WERI-Rb-1 (cell line): Measurements from ENCODE around the gene EEIG1.

ENCODE experiments used
- DNase-seq: peaks from one replicate; pipeline ENCODE4 v3.0.0-alpha.2; 2020
- H3K27ac ChIP-seq: fragments of 250-450 bp; sonication (Bioruptor Pico); 2 replicates; pipeline ENCODE4 v1.5.1; 2020; ENCODE audit warnings: mild to moderate bottlenecking, moderate library complexity
- H3K27me3 ChIP-seq: fragments of 250-450 bp; sonication (Bioruptor Pico); 2 replicates; pipeline ENCODE4 v1.5.1; 2021; ENCODE audit warnings: mild to moderate bottlenecking, low read depth, moderate library complexity; ENCODE audit not compliant: insufficient read depth, severe bottlenecking
- H3K36me3 ChIP-seq: fragments of 250-450 bp; sonication (Bioruptor Pico); 2 replicates; pipeline ENCODE4 v1.5.1; 2020; ENCODE audit warnings: mild to moderate bottlenecking, moderate library complexity
- H3K4me3 ChIP-seq: 2 replicates; pipeline ENCODE4 v1.5.1; 2011; ENCODE audit warnings: low read depth, mild to moderate bottlenecking, control low read depth, low read length
- H3K9me3 ChIP-seq: fragments of 250-450 bp; sonication (Bioruptor Pico); 2 replicates; pipeline ENCODE4 v1.5.1; 2021; ENCODE audit warnings: mild to moderate bottlenecking, moderate library complexity; ENCODE audit not compliant: severe bottlenecking
- TF ChIP-seq, protein P1 (sequence below): IDR thresholded peaks from 2 replicates; pipeline ENCODE4 v1.5.1; 2011; ENCODE audit warnings: low read depth, mild to moderate bottlenecking, control low read depth, inconsistent platforms, low read length

Gene EEIG1

DNA sequence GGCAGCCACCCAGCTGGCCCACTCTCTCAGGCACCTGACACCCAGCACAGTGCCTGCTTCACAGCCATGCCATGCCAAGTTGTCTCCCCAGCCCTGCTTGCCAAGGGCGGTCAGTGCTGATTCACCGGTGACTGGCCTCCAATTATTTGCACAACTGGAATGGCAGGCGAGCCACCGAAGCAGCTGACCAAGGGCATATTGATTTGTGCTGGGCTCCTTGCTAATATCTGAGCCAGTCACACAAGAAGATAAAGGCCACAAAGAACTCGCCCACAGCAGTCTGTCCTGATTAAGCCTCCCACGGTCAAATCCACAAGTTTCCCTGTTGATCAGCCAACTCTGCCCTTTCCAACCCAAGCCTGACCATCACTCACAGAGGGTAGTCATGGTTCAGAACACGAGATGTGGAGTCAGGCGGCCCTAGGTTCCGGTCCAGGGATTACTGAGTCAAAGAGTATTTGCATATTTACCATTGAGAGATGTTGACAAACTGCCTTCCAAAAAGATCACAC, 6.4 kb upstream of the EEIG1 start:
- TF ChIP-seq, protein P1, sequence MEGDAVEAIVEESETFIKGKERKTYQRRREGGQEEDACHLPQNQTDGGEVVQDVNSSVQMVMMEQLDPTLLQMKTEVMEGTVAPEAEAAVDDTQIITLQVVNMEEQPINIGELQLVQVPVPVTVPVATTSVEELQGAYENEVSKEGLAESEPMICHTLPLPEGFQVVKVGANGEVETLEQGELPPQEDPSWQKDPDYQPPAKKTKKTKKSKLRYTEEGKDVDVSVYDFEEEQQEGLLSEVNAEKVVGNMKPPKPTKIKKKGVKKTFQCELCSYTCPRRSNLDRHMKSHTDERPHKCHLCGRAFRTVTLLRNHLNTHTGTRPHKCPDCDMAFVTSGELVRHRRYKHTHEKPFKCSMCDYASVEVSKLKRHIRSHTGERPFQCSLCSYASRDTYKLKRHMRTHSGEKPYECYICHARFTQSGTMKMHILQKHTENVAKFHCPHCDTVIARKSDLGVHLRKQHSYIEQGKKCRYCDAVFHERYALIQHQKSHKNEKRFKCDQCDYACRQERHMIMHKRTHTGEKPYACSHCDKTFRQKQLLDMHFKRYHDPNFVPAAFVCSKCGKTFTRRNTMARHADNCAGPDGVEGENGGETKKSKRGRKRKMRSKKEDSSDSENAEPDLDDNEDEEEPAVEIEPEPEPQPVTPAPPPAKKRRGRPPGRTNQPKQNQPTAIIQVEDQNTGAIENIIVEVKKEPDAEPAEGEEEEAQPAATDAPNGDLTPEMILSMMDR, result no peak
- Histone ChIP-seq H3K9me3 (peaks cover 7% of the 10 kb centered on the region), H3K27ac (no peak overlapping the region), H3K4me3 (no peak overlapping the region), H3K27me3 (no peaks in the 10 kb centered on the region), H3K36me3 (no peaks in the 10 kb centered on the region)
- no peak for DNase-seq

DNA sequence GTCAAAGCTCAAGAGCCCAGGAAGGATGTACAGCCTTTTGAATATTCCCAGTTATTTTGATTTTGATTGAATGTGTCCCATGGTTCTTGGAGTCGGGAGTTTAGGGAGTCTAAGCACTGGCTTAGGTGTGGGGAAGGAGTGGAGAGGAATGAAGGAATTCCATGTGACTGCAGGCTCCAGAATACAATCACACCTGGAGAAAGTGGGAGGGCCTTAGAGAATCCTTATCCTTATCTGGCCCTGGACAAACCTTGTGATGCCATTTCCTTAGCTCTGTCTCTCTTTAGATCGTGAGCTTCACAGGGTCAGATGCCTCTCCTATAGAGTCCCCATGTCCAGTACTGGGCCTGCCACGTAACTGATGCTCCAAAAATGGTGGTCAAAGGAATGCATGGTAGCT, 4.2 kb upstream of the EEIG1 start:
- no peak for DNase-seq
- TF ChIP-seq, protein P1, result no peak
- H3K9me3 ChIP-seq, result peaks cover 7% of the 10 kb centered on the region

DNA sequence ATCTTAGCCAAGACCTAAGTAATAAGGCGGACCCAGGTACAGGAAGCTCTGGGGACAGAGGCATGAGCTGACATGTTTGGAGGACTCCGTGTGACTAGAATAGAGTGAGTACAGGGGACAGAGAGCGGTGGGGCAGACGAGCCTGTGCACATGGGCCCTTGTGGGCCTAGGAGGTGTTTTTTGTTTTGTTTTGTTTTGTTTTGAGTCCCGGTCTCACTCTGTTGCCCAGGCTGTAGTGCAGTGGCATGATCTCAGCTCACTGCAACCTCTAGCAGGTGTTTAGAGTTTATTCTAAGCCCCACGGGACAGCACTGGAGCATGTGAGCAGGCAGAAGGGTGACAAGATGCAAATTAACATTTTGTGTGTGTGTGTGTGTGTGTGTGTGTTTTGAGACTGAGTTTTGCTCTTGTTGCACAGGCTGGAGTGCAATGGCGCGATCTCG, 3.1 kb upstream of the EEIG1 start:
- Histone ChIP-seq H3K36me3 (no peaks in the 10 kb centered on the region; the same call in 1 of the 2 replicates), H3K27me3 (no peaks in the 10 kb centered on the region), H3K4me3 (no peak overlapping the region), H3K9me3 (peaks cover 7% of the 10 kb centered on the region), H3K27ac (no peak overlapping the region)
- DNase-seq, result no peak
- TF ChIP-seq, protein P1, result no peak

More for the DNA sequence above, 4.2 kb upstream of the EEIG1 start:
- Histone ChIP-seq H3K27me3 (no peaks in the 10 kb centered on the region), H3K4me3 (no peak overlapping the region), H3K36me3 (no peaks in the 10 kb centered on the region), H3K27ac (no peak overlapping the region)

DNA sequence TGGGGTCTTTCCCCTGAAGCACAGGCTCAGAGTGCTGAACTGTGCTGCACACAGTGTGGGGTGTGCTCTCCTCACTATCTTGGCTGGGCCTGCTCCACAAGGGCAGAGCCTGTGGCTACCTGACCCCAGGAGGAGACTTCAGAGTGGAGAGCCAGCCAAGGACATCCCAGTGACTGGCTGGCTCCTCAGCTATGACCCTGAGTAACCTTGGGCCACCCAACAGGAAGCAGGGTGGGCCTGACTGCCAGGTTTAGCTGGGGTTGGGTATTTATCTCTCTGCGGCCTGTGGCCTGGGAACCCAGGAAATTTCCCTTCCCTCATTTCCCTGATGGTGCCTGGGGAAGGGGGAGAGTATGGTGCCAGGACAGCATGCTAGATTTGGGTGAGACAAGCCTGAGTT, 2.1 kb upstream of the EEIG1 start:
- Histone ChIP-seq H3K27ac (peak overlapping the region; percentile 43), H3K9me3 (peaks cover 7% of the 10 kb centered on the region), H3K36me3 (peaks cover 7% of the 10 kb centered on the region), H3K27me3 (no peaks in the 10 kb centered on the region), H3K4me3 (no peak overlapping the region)
- TF ChIP-seq, protein P1, result no peak
- DNase-seq, result no peak

DNA sequence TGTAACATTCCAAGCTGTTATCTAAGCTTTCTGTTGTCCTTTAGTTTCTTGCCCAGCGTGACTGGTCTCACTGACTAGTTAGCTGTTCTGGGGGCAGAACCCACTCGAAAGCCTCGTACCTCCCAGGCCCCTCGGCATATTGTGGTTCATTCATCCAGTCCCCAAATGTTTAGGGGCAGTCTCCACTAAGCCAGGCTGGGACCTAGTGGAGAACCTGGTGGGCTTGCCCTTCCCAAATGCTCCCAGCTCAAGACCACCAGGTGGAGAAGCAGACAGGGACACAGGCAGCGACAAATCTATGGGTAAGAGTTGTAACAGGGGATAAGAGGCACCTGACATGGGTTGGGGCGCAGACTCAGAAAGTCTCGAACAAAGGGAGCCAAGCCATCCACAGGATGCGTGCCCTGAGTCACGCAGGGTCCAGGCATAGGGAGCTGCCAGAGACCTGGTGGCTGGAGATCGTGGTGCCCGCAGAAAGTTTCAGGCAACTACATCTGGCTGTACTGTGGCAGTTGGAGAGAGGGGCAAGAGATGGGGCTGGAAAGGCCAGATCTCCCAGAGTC, 851 bp upstream of the EEIG1 start:
- no peaks in the 10 kb centered on the region for H3K9me3 ChIP-seq
- H3K36me3 ChIP-seq, result peaks cover 13% of the 10 kb centered on the region
- peak overlapping the region; percentile 91 for H3K27ac ChIP-seq
- TF ChIP-seq, protein P1, result no peak
- peak overlapping the region; percentile 49 for H3K4me3 ChIP-seq
- no peak for DNase-seq
- H3K27me3 ChIP-seq, result no peaks in the 10 kb centered on the region
